ENCODE data around the gene RNF148. TPM values are rescaled to one million over a fixed set of nuclear protein-coding genes. Genes with fewer than 3 reads are reported as not detected.

RNF148 gene
- total RNA-seq = 1 to 10 TPM in 2 of 4 donors, under 1 TPM in 2; 0.58 to 8.7 (median 1.7) TPM

- no peak within 1 kb of the TSS for H3K27ac ChIP-seq (replicated peaks in 1 of 4)
- H3K27me3 ChIP-seq = no peaks in the 10 kb centered on the region
- 88% methylated on average over 1 of the region's 1 CpG for WGBS
- H3K9me3 ChIP-seq = no peaks in the 10 kb centered on the region
- H3K36me3 ChIP-seq = peaks cover 0 to 4% (median 0%) of the 10 kb centered on the region in 4 donors
- TF ChIP-seq EP300 (IDR thresholded peaks at IDR 0.05) = no peak
- TF ChIP-seq POLR2A (IDR thresholded peaks at IDR 0.05; ENCODE audit: low read depth) = no peak
- TF ChIP-seq POLR2AphosphoS5 (IDR thresholded peaks at IDR 0.05) = no peak
- no peak for TF ChIP-seq CTCF (IDR thresholded peaks at IDR 0.05)
- intact Hi-C loops (cut with DNase I) = no loop called here
- no peak within 1 kb of the TSS for H3K4me3 ChIP-seq
- H3K4me1 ChIP-seq = peaks cover 0 to 8% (median 4%) of the 10 kb centered on the region in 4 donors
- no peak for DNase-seq (ENCODE audit: extremely low spot score)
Measured at GRCh38 chr7:122702872-122703510, at the start of gene RNF148. Gene RNF148 (minus strand): TSS chr7:122702922. CDS start chr7:122702750, 172 bp downstream.

- whole genome bisulfite sequencing = 86% methylated on average over 2 of the region's 2 CpGs
- Histone ChIP-seq H3K27me3 (no peaks in the 10 kb centered on the region), H3K27ac (replicated peaks in 1 of 4) (no peak overlapping the region), H3K36me3 (no peaks in the 10 kb centered on the region), H3K4me1 (peaks cover 0 to 8% (median 3%) of the 10 kb centered on the region in 4 donors), H3K9me3 (no peaks in the 10 kb centered on the region), H3K4me3 (no peak overlapping the region)
- TF ChIP-seq POLR2AphosphoS5 (IDR thresholded peaks at IDR 0.05) = no peak
- TF ChIP-seq CTCF (IDR thresholded peaks at IDR 0.05) = no peak
- TF ChIP-seq POLR2A (IDR thresholded peaks at IDR 0.05; ENCODE audit: low read depth) = no peak
- TF ChIP-seq EP300 (IDR thresholded peaks at IDR 0.05) = no peak
- no peak for DNase-seq (ENCODE audit: extremely low spot score)
- intact Hi-C loops (cut with DNase I) = no loop called here
Measured at GRCh38 chr7:122750389-122750788, 47.7 kb upstream of the RNF148 start.

GRCh38 chr7:122748195-122748594 lies 45.5 kb upstream of the RNF148 start:
- no peak for TF ChIP-seq POLR2A (IDR thresholded peaks at IDR 0.05; ENCODE audit: low read depth)
- TF ChIP-seq POLR2AphosphoS5 (IDR thresholded peaks at IDR 0.05) = no peak
- TF ChIP-seq EP300 (IDR thresholded peaks at IDR 0.05) = no peak
- no peak for TF ChIP-seq CTCF (IDR thresholded peaks at IDR 0.05)
- intact Hi-C loops (cut with DNase I) = no loop called here

GRCh38 chr7:122746948-122747347 lies 44.2 kb upstream of the RNF148 start:
- Histone ChIP-seq H3K27me3 (no peaks in the 10 kb centered on the region), H3K4me3 (no peak overlapping the region), H3K9me3 (no peaks in the 10 kb centered on the region), H3K27ac (replicated peaks in 1 of 4) (no peak overlapping the region), H3K36me3 (no peaks in the 10 kb centered on the region), H3K4me1 (peaks cover 0 to 16% (median 3%) of the 10 kb centered on the region in 4 donors)
- intact Hi-C loops (cut with DNase I) = no loop called here
- DNase-seq (ENCODE audit: extremely low spot score) = no peak
- TF ChIP-seq CTCF (IDR thresholded peaks at IDR 0.05) = no peak
- TF ChIP-seq POLR2A (IDR thresholded peaks at IDR 0.05; ENCODE audit: low read depth) = no peak
- no peak for TF ChIP-seq EP300 (IDR thresholded peaks at IDR 0.05)
- TF ChIP-seq POLR2AphosphoS5 (IDR thresholded peaks at IDR 0.05) = no peak
- 78% methylated on average over 2 of the region's 2 CpGs for WGBS

More at GRCh38 chr7:122748195-122748594, 45.5 kb upstream of the RNF148 start:
- Histone ChIP-seq H3K4me1 (peaks cover 0 to 16% (median 3%) of the 10 kb centered on the region in 4 donors), H3K27ac (replicated peaks in 1 of 4) (no peak overlapping the region), H3K36me3 (no peaks in the 10 kb centered on the region), H3K4me3 (no peak overlapping the region), H3K9me3 (no peaks in the 10 kb centered on the region), H3K27me3 (no peaks in the 10 kb centered on the region)
- no peak for DNase-seq (ENCODE audit: extremely low spot score)
- WGBS = 97% methylated on average over 2 of the region's 2 CpGs

GRCh38 chr7:122743211-122743610 lies 40.5 kb upstream of the RNF148 start:
- H3K36me3 ChIP-seq = no peaks in the 10 kb centered on the region
- no peak overlapping the region for H3K4me3 ChIP-seq
- no peaks in the 10 kb centered on the region for H3K9me3 ChIP-seq
- H3K27me3 ChIP-seq = no peaks in the 10 kb centered on the region
- no peak overlapping the region for H3K27ac ChIP-seq (replicated peaks in 1 of 4)
- intact Hi-C loops (cut with DNase I) = no loop called here
- TF ChIP-seq POLR2A (IDR thresholded peaks at IDR 0.05; ENCODE audit: low read depth) = no peak
- no peak for TF ChIP-seq POLR2AphosphoS5 (IDR thresholded peaks at IDR 0.05)
- no peak for TF ChIP-seq EP300 (IDR thresholded peaks at IDR 0.05)
- no peak for TF ChIP-seq CTCF (IDR thresholded peaks at IDR 0.05)
- DNase-seq (ENCODE audit: extremely low spot score) = no peak
- H3K4me1 ChIP-seq = peaks cover 0 to 12% (median 0%) of the 10 kb centered on the region in 4 donors
